A673 (cell line): ENCODE data around the gene PCDH7. TPM values are rescaled to one million over a fixed set of nuclear protein-coding genes. Genes with fewer than 3 reads are reported as not detected.

Source experiments
- BruUV-seq: library from RNA; stranded (reverse); fragments of 400-500 nt; replicated peaks from 2 replicates; lab custom pipeline; 2021; lab: Mats Ljungman, UMichigan
- CTCF ChIA-PET: fragments of 300-600 bp; sonication (Branson Sonifier 250); formaldehyde crosslinking; loops from one replicate; lab custom pipeline; 2022; ENCODE audit warnings: antibody characterized with exemption; lab: Charles Lee
- POLR2A ChIA-PET: fragments of 300-600 bp; sonication (Branson Sonifier 250); formaldehyde crosslinking; loops from one replicate; lab custom pipeline; 2022; ENCODE audit warnings: antibody characterized with exemption; ENCODE audit not compliant: low non-redundant PET; lab: Charles Lee
- DNase-seq: peaks from one replicate; pipeline ENCODE4 v3.0.0-alpha.2; 2015; ENCODE audit warnings: low spot score
- H3K27ac ChIP-seq: fragments of 200-600 bp; sonication (generic); 2 replicates; pipeline ENCODE4 v1.5.1; 2016; ENCODE audit warnings: mixed run types, low read depth, mild to moderate bottlenecking, mixed read lengths, antibody characterized with exemption, low read length; ENCODE audit not compliant: poor library complexity, severe bottlenecking
- H3K27me3 ChIP-seq: fragments of 200-600 bp; sonication (generic); replicated peaks from 2 replicates; pipeline ENCODE4 v1.6.1; 2017; ENCODE audit warnings: mixed run types, low read depth, mild to moderate bottlenecking, mixed read lengths, antibody characterized with exemption, low read length; ENCODE audit not compliant: insufficient read depth, poor library complexity
- H3K36me3 ChIP-seq: fragments of 200-600 bp; sonication (generic); 2 replicates; pipeline ENCODE4 v1.6.1; 2016; ENCODE audit warnings: mixed run types, mild to moderate bottlenecking, mixed read lengths, antibody characterized with exemption, low read length; ENCODE audit not compliant: insufficient read depth, poor library complexity, severe bottlenecking
- H3K4me1 ChIP-seq: fragments of 200-600 bp; sonication (generic); 2 replicates; pipeline ENCODE4 v1.6.1; 2017; ENCODE audit warnings: mixed run types, mild to moderate bottlenecking, mixed read lengths, antibody characterized with exemption, low read length; ENCODE audit not compliant: insufficient read depth, poor library complexity, severe bottlenecking
- H3K4me3 ChIP-seq: fragments of 200-600 bp; sonication (generic); 2 replicates; pipeline ENCODE4 v1.5.1; 2016; ENCODE audit warnings: low read depth, mixed run types, mild to moderate bottlenecking, mixed read lengths, low read length; ENCODE audit not compliant: poor library complexity, severe bottlenecking
- H3K9me3 ChIP-seq: fragments of 200-600 bp; sonication (generic); 2 replicates; pipeline ENCODE4 v1.6.1; 2016; ENCODE audit warnings: mixed run types, low read depth, mild to moderate bottlenecking, mixed read lengths, antibody characterized with exemption, low read length; ENCODE audit not compliant: poor library complexity, severe bottlenecking
- CTCF ChIP-seq: fragments of 300-800, 200-600 bp; sonication (generic); conservative IDR thresholded peaks from 2 replicates; pipeline ENCODE4 v1.5.1; 2017; ENCODE audit warnings: low read depth, mild to moderate bottlenecking, antibody characterized with exemption, low read length, moderate library complexity, mixed read lengths
- EZH2 ChIP-seq: fragments of 200-600 bp; sonication (generic); IDR thresholded peaks from 2 replicates; pipeline ENCODE4 v1.6.1; 2017; ENCODE audit warnings: borderline replicate concordance, low read depth, mild to moderate bottlenecking, mixed read lengths, antibody characterized with exemption, low read length; ENCODE audit not compliant: poor library complexity, severe bottlenecking
- intact Hi-C: fragments of 100-400 bp; cut with micrococcal nuclease; formaldehyde crosslinking; loops from one replicate; pipeline ENCODE4 v1.10.0; 2022; ENCODE audit not compliant: unreplicated experiment
- total RNA-seq: library from RNA; stranded (reverse); gene quantifications from 2 replicates; pipeline ENCODE4 v1.2.3, GENCODE V29; 2021

Gene PCDH7
- total RNA-seq, 1 experiment from 2014 or later = 218 TPM

GRCh38 chr4:30721185-30722091 lies 1.3 kb downstream of the PCDH7 start:
- no peak; the same call in 1 of the 2 replicates for TF ChIP-seq CTCF
- no peaks in the 10 kb centered on the region for H3K4me1 ChIP-seq
- peaks cover 45% of the 10 kb centered on the region for H3K36me3 ChIP-seq
- H3K27me3 ChIP-seq = no peaks in the 10 kb centered on the region
- intact Hi-C loops = loop anchor here (2.0 to 10.0 kb wide), 3 partner anchors 46 to 141 kb away; no protein-coding TSS in a partner anchor
- H3K27ac ChIP-seq = peak overlapping the region; percentile 96
- peak overlapping the region; percentile 93 for H3K4me3 ChIP-seq
- POLR2A ChIA-PET = interaction anchor here (0.6 kb wide), 1 partner anchor 1548 kb away, joined by 3 read pairs; no protein-coding TSS in a partner anchor
- peak; percentile 68 for DNase-seq
- CTCF ChIA-PET = no interaction called here
- no TSS peak for BruUV-seq
- H3K9me3 ChIP-seq = no peaks in the 10 kb centered on the region

- Histone ChIP-seq H3K36me3 (peaks cover 51% of the 10 kb centered on the region), H3K4me1 (no peaks in the 10 kb centered on the region), H3K4me3 (peak overlapping the region; percentile 93), H3K9me3 (no peaks in the 10 kb centered on the region), H3K27ac (peak overlapping the region; percentile 96), H3K27me3 (no peaks in the 10 kb centered on the region)
- DNase-seq = no peak
- TF ChIP-seq CTCF (0 out of 2 replicates have a peak, but pooled peaks have one; percentile 25), EZH2 (no peak)
- ChIA-PET CTCF (no interaction called here), POLR2A (interaction anchor here (0.6 kb wide), 1 partner anchor 1547 kb away, joined by 3 read pairs; no protein-coding TSS in a partner anchor)
- no TSS peak for BruUV-seq
- intact Hi-C loops = loop anchor here (2.0 to 10.0 kb wide), 3 partner anchors 45 to 141 kb away; no protein-coding TSS in a partner anchor
These were observed 1.9 kb downstream of the PCDH7 start for GRCh38 chr4:30722092-30722358.

GRCh38 chr4:30722359-30723200 lies 2.4 kb downstream of the PCDH7 start:
- POLR2A ChIA-PET = interaction anchor here (0.6 kb wide), 1 partner anchor 1547 kb away, joined by 3 read pairs; no protein-coding TSS in a partner anchor
- Histone ChIP-seq H3K9me3 (no peaks in the 10 kb centered on the region), H3K4me1 (no peaks in the 10 kb centered on the region), H3K4me3 (peak overlapping the region; percentile 93), H3K27ac (peak overlapping the region; percentile 96), H3K27me3 (no peaks in the 10 kb centered on the region), H3K36me3 (peaks cover 55% of the 10 kb centered on the region)
- no peak for TF ChIP-seq CTCF
- no peak for TF ChIP-seq EZH2
- peak; percentile 37 for DNase-seq
- no TSS peak for BruUV-seq
- intact Hi-C loops = loop anchor here (2.0 to 10.0 kb wide), 3 partner anchors 45 to 140 kb away; no protein-coding TSS in a partner anchor
- CTCF ChIA-PET = no interaction called here
